ENCODE results near the gene PLOD1. TPM values are rescaled to one million over a fixed set of nuclear protein-coding genes. Genes with fewer than 3 reads are reported as not detected.
A peak's percentile ranks its signal among the peaks of the same experiment; 100 is the strongest.

Gene PLOD1
- total RNA-seq, 1 donor from 2014 or later = 147 TPM

DNA sequence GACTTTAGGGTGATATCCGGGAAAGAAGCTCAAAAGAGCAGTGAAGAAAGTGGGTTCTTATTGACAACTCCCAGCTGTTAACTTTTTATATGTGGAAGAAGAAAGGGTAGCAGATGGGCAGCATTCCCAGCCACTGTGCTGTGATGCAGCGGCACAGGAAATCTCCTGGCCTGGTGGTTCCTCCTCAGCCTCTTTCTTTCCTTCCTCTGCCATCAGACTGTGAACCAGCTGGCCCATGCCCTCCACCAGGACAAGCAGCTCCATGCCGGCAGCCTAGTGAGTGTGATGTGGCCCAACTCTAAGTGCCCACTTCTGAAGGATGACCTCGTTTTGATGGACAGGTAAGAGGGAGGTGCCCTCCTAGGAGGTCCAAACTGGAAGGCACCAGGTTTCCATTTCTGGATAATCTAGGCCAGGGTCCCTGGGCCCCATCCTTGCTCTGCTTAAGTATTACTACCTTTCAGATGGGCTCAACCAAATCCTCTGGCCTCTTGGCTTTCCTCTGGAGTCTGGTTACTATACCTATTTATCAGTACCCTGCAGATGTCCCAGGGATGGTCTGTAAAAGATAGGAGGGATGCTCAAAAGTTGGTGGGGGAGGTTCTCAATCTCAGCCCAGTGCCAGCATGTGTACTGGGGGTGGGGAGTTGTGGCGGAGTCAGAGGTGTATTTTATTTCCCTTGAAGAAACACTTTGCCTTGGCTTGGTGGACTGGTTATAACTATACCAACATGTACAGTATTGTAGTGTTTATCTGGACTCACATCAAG, 62.7 kb downstream of the PLOD1 start:
- TF ChIP-seq, protein P1, sequence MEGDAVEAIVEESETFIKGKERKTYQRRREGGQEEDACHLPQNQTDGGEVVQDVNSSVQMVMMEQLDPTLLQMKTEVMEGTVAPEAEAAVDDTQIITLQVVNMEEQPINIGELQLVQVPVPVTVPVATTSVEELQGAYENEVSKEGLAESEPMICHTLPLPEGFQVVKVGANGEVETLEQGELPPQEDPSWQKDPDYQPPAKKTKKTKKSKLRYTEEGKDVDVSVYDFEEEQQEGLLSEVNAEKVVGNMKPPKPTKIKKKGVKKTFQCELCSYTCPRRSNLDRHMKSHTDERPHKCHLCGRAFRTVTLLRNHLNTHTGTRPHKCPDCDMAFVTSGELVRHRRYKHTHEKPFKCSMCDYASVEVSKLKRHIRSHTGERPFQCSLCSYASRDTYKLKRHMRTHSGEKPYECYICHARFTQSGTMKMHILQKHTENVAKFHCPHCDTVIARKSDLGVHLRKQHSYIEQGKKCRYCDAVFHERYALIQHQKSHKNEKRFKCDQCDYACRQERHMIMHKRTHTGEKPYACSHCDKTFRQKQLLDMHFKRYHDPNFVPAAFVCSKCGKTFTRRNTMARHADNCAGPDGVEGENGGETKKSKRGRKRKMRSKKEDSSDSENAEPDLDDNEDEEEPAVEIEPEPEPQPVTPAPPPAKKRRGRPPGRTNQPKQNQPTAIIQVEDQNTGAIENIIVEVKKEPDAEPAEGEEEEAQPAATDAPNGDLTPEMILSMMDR (conservative IDR thresholded peaks at IDR 0.05; ENCODE audit: low read depth, low read length) = no peak
- H3K4me3 ChIP-seq (ENCODE audit: low read depth, low read length) = no peak overlapping the region
- DNase-seq (ENCODE audit: low read depth) = no peak

DNA sequence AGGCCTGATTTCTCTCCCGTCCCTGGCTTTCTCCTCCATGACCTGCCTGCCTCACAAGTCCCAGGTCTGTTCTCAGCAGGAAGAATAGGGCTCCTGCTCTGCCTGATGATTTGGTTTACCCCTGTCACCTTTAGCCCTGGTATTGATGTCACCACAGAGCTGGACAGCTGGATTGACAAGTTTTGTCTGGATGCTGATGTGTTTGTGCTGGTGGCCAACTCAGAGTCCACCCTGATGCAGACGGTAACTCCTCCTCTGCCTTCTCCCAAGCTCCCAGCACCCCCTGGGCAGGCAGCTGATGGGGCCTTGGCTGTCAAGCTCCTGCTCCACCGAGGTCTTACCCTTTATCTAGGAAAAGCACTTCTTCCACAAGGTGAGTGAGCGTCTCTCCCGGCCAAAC, 64.1 kb downstream of the PLOD1 start:
- no peak for DNase-seq (ENCODE audit: low read depth)
- TF ChIP-seq, protein P1 (conservative IDR thresholded peaks at IDR 0.05; ENCODE audit: low read depth, low read length) = no peak
- H3K4me3 ChIP-seq (ENCODE audit: low read depth, low read length) = no peak overlapping the region

DNA sequence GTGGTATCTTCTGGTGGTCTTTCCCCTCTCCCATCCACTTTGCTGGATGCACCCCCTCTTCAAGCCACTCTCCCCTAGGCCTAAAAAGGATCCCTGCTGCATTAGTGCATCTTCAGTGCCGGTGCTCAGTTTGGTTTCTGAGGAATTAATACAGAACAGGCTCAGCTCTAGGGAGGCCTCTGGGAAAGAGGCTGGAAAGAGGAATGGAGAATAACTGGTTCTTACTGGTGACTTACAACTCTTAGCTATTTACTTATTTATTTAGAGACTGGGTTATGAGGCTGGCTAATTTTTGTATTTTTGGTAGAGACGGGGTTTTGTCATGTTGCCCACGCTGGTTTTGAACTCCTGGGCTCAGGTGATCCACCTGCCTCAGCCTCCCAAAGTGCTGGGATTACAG, 64.7 kb downstream of the PLOD1 start:
- TF ChIP-seq, protein P1 (conservative IDR thresholded peaks at IDR 0.05; ENCODE audit: low read depth, low read length) = no peak
- DNase-seq (ENCODE audit: low read depth) = no peak
- no peak overlapping the region for H3K4me3 ChIP-seq (ENCODE audit: low read depth, low read length)

DNA sequence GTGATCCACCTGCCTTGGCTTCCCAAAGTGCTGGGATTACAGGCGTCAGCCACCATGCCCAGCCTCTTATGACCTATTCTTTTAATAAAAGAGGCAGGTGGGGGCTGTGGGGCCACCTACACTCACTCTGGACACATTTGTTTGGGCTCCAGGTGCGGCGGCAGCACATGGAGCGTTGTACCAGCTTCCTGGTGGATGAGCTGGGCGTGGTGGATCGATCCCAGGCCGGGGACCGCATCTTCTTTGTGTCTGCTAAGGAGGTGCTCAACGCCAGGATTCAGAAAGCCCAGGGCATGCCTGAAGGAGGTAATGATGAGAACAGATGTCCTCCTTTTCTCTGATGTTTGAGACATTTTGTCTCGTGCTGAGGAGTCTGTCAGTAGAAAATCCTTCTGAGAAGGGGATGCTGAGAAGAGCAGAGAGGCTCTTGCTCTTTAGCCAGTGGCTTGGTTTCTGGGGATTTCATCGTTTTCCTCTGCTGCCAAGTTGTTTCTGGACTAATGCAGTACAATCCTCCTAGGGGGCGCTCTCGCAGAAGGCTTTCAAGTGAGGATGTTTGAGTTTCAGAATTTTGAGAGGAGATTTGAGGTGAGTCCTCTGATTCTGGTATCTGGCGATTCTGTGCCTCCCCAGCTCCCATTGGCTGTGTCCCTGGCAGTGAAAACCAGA, 66.9 kb downstream of the PLOD1 start:
- no peak overlapping the region for H3K4me3 ChIP-seq (ENCODE audit: low read depth, low read length)
- no peak for DNase-seq (ENCODE audit: low read depth)
- TF ChIP-seq, protein P1 (conservative IDR thresholded peaks at IDR 0.05; ENCODE audit: low read depth, low read length) = peak; percentile 55

DNA sequence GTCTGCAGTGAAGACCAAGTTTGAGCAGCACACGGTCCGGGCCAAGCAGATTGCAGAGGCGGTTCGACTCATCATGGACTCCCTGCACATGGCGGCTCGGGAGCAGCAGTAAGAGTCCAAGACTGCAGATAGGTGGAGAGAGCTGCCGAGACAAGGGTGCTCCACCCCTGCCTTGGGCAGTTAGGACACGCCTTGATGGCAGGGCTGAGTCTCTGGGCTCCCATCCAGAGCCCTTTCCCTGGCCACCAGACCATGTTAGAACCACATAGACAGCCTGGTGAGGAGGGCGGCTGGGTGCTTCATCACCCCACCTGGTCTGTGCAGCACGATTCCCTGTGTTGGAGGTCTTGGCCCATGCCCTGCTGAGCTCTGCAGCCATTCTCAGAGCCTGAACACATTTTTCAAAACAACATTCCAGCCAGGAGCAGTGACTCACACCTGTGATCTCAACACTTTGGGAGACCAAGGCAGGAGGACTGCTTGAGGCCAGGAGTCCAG, 67.5 kb downstream of the PLOD1 start:
- TF ChIP-seq, protein P1 (conservative IDR thresholded peaks at IDR 0.05; ENCODE audit: low read depth, low read length) = no peak
- peak; percentile 18 for DNase-seq (ENCODE audit: low read depth)
- H3K4me3 ChIP-seq (ENCODE audit: low read depth, low read length) = no peak overlapping the region

DNA sequence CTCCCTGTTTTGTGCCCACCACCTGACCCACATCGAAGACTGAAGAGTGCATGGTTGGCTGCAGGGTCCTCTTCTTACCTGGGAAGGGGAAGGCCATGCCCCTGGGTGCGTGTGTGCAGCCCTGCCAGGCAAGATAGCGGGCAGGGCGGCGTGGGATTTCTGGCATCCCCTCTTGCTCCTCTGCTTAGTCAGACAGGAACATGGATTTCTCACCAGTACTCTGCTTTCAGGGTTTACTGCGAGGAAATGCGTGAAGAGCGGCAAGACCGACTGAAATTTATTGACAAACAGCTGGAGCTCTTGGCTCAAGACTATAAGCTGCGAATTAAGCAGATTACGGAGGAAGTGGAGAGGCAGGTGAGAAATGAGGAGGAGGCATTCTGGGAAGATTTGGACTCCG, 69.2 kb downstream of the PLOD1 start:
- TF ChIP-seq, protein P1 (conservative IDR thresholded peaks at IDR 0.05; ENCODE audit: low read depth, low read length) = no peak
- H3K4me3 ChIP-seq (ENCODE audit: low read depth, low read length) = no peak overlapping the region
- no peak for DNase-seq (ENCODE audit: low read depth)

Data from epithelial cell of proximal tubule (primary cell).